Measurements from ENCODE around the gene TMPRSS7. TPM values are rescaled to one million over a fixed set of nuclear protein-coding genes. Genes with fewer than 3 reads are reported as not detected.

The TMPRSS7 gene
- total RNA-seq, 4 donors from 2014 or later = not detected

- intact Hi-C loops (cut with DNase I) = no loop called here
- no peaks in the 10 kb centered on the region for H3K36me3 ChIP-seq
- no peaks in the 10 kb centered on the region for H3K9me3 ChIP-seq
- WGBS = 33% methylated on average over 3 of the region's 3 CpGs
- no peaks in the 10 kb centered on the region for H3K4me1 ChIP-seq
- DNase-seq (ENCODE audit: extremely low spot score) = no peak
- H3K27me3 ChIP-seq = no peaks in the 10 kb centered on the region
- peak; percentile 36 to 55 (median 40) for TF ChIP-seq CTCF (IDR thresholded peaks at IDR 0.05)
- no peak for TF ChIP-seq EP300 (IDR thresholded peaks at IDR 0.05)
- no peak for TF ChIP-seq POLR2AphosphoS5 (IDR thresholded peaks at IDR 0.05)
- no peak for TF ChIP-seq POLR2A (IDR thresholded peaks at IDR 0.05; ENCODE audit: low read depth)
- H3K4me3 ChIP-seq = no peak overlapping the region
- H3K27ac ChIP-seq (replicated peaks in 1 of 4) = no peak overlapping the region
Measured at GRCh38 chr3:112111785-112112402, 77.4 kb downstream of the TMPRSS7 start.

- TF ChIP-seq POLR2A (IDR thresholded peaks at IDR 0.05; ENCODE audit: low read depth) (no peak), CTCF (IDR thresholded peaks at IDR 0.05) (no peak), POLR2AphosphoS5 (IDR thresholded peaks at IDR 0.05) (no peak), EP300 (IDR thresholded peaks at IDR 0.05) (no peak)
- Histone ChIP-seq H3K36me3 (no peaks in the 10 kb centered on the region), H3K4me1 (no peaks in the 10 kb centered on the region), H3K27me3 (no peaks in the 10 kb centered on the region), H3K4me3 (no peak overlapping the region), H3K27ac (replicated peaks in 1 of 4) (no peak overlapping the region), H3K9me3 (no peaks in the 10 kb centered on the region)
- intact Hi-C loops (cut with DNase I) = no loop called here
- WGBS = 100% methylated on average over 6 of the region's 6 CpGs
- DNase-seq (ENCODE audit: extremely low spot score) = no peak
Measured at GRCh38 chr3:112114576-112115160, 80.1 kb downstream of the TMPRSS7 start.

GRCh38 chr3:112115161-112115739 is 80.7 kb downstream of the TMPRSS7 start:
- WGBS = 81% methylated on average over 6 of the region's 6 CpGs
- no peaks in the 10 kb centered on the region for H3K36me3 ChIP-seq
- no peaks in the 10 kb centered on the region for H3K27me3 ChIP-seq
- H3K4me1 ChIP-seq = no peaks in the 10 kb centered on the region
- H3K9me3 ChIP-seq = no peaks in the 10 kb centered on the region
- intact Hi-C loops (cut with DNase I) = no loop called here
- no peak overlapping the region for H3K4me3 ChIP-seq
- TF ChIP-seq POLR2AphosphoS5 (IDR thresholded peaks at IDR 0.05) (no peak), POLR2A (IDR thresholded peaks at IDR 0.05; ENCODE audit: low read depth) (no peak), EP300 (IDR thresholded peaks at IDR 0.05) (no peak), CTCF (IDR thresholded peaks at IDR 0.05) (no peak)
- no peak overlapping the region for H3K27ac ChIP-seq (replicated peaks in 1 of 4)
- DNase-seq (ENCODE audit: extremely low spot score) = no peak

- 91% methylated on average over 6 of the region's 6 CpGs for WGBS
- no peaks in the 10 kb centered on the region for H3K4me1 ChIP-seq
- DNase-seq (ENCODE audit: extremely low spot score) = peak; percentile 19
- intact Hi-C loops (cut with DNase I) = no loop called here
- H3K4me3 ChIP-seq = no peak overlapping the region
- no peaks in the 10 kb centered on the region for H3K27me3 ChIP-seq
- no peaks in the 10 kb centered on the region for H3K9me3 ChIP-seq
- H3K36me3 ChIP-seq = no peaks in the 10 kb centered on the region
- no peak for TF ChIP-seq EP300 (IDR thresholded peaks at IDR 0.05)
- no peak for TF ChIP-seq POLR2A (IDR thresholded peaks at IDR 0.05; ENCODE audit: low read depth)
- no peak for TF ChIP-seq CTCF (IDR thresholded peaks at IDR 0.05)
- TF ChIP-seq POLR2AphosphoS5 (IDR thresholded peaks at IDR 0.05) = no peak
- H3K27ac ChIP-seq (replicated peaks in 1 of 4) = no peak overlapping the region
Measured at GRCh38 chr3:112115806-112116383, 81.4 kb downstream of the TMPRSS7 start.

All from esophagus muscularis mucosa (tissue), 4 donors.